Measurements from ENCODE around the gene FAM135A. TPM values are rescaled to one million over a fixed set of nuclear protein-coding genes. Genes with fewer than 3 reads are reported as not detected.
"Not testable (repeated sequence)": the region's sequence is repeated elsewhere in the genome, so short reads cannot be mapped to it uniquely, and the experiment has no call there.

FAM135A gene
- total RNA-seq, 1 donor from 2014 or later, result 12.2 TPM

DNA sequence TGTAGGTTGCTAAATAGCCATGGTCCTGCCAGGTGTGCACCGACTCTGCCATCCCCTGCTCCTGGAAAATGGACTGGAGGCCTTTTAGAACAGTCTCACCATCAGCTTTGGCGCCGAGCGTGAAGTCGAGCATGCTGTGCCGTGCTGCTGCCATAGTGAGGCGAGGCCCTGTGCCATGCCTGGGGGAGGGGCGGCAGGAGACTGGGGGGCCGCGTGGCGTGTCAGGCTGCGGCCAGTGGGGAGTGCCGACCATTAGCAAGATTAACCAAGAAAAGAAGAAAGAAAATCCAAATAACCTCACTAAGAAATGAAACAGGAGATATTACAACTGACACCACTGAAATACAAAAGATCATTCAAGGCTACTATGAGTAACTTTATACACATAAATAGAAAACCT lies 195.9 kb downstream of the FAM135A start:
- not testable (repeated sequence) for DNase-seq (ENCODE audit: low read depth)

Other genes with a start within 250 kb of the FAM135A start
- gene COL9A1, start 110.4 kb upstream of the FAM135A start, total RNA-seq, result not detected in 2 replicates
- 5.8 and 7.8 TPM in 2 replicates for gene SDHAF4, start 153.4 kb downstream of the FAM135A start, total RNA-seq